Esophagus squamous epithelium (tissue), 5 donors: ENCODE data around the gene PIGU. TPM values are rescaled to one million over a fixed set of nuclear protein-coding genes. Genes with fewer than 3 reads are reported as not detected.
"Not testable (repeated sequence)": the region's sequence is repeated elsewhere in the genome, so short reads cannot be mapped to it uniquely, and the experiment has no call there.

Experiments used
- DNase-seq: peaks from one replicate; lab custom pipeline; 2025; lab: John Stamatoyannopoulos, UW
- H3K27ac ChIP-seq, 4 donors: fragments of 200-600 bp; sonication (generic); one replicate each; pipeline ENCODE4 v1.5.1; 2016 to 2019; ENCODE audit warnings: mild to moderate bottlenecking in 1 of 4
- H3K27me3 ChIP-seq, 4 donors: fragments of 200-600 bp; sonication (generic); 1 replicate in 3 of 4; 2 replicates in 1 of 4; pipeline versions ENCODE4 v1.5.1 to v1.6.0; 2017 to 2021; ENCODE audit warnings: antibody characterized with exemption in 1 of 4
- H3K36me3 ChIP-seq, 3 donors: fragments of 200-600 bp; sonication (generic); one replicate each; pipeline ENCODE4 v1.5.1; 2016 to 2019
- H3K4me1 ChIP-seq, 3 donors: fragments of 200-600 bp; sonication (generic); one replicate each; pipeline ENCODE4 v1.5.1; 2017 to 2019
- H3K4me3 ChIP-seq, 4 donors: fragments of 200-600 bp; sonication (generic); 1 replicate in 3 of 4; 2 replicates in 1 of 4; pipeline ENCODE4 v1.5.1; 2016 to 2019; ENCODE audit warnings: mild to moderate bottlenecking in 2 of 4, moderate library complexity in 1 of 4
- H3K9me3 ChIP-seq, 3 donors: fragments of 200-600 bp; sonication (generic); one replicate each; pipeline ENCODE4 v1.5.1; 2016 to 2019
- POLR2A ChIP-seq, 4 donors: fragments of 450-650 bp; IDR thresholded peaks; one replicate each; pipeline ENCODE4 v1.6.1; 2017; ENCODE audit warnings: antibody characterized with exemption in 4 of 4, mild to moderate bottlenecking in 4 of 4, moderate library complexity in 3 of 4
- WGBS, 2 donors: methylation state at CpG; one replicate each; pipeline ENCODE4 v1.1.5; 2018; 5-methylcytosine and 5-hydroxymethylcytosine counted together
- intact Hi-C: fragments of 100-400 bp; cut with DNase I; formaldehyde crosslinking; loops from one replicate; pipeline ENCODE4 v1.15.0; 2022
- total RNA-seq, 4 donors: library from RNA; depleted of rRNA; stranded (reverse); fragments of >200 nt; gene quantifications; one replicate each; pipeline ENCODE4 v1.1.0, GENCODE V29; 2016
- TF ChIP-seq, protein P1 (sequence below), 6 experiments: fragments of 450-650 bp in 4 of 6; fragments of 200-600 bp in 2 of 6; sonication (generic) in 2 of 6; IDR thresholded peaks; one replicate each; pipeline ENCODE4 v1.5.1; 2016 to 2019; ENCODE audit warnings: antibody characterized with exemption in 6 of 6, mild to moderate bottlenecking in 4 of 6, moderate library complexity in 4 of 6
- donor health status: DM: yes; HTN: yes; CAD: no.

PIGU gene
- total RNA-seq, 4 donors from 2014 or later = 14.8 to 27.1 (median 17.6) TPM

DNA sequence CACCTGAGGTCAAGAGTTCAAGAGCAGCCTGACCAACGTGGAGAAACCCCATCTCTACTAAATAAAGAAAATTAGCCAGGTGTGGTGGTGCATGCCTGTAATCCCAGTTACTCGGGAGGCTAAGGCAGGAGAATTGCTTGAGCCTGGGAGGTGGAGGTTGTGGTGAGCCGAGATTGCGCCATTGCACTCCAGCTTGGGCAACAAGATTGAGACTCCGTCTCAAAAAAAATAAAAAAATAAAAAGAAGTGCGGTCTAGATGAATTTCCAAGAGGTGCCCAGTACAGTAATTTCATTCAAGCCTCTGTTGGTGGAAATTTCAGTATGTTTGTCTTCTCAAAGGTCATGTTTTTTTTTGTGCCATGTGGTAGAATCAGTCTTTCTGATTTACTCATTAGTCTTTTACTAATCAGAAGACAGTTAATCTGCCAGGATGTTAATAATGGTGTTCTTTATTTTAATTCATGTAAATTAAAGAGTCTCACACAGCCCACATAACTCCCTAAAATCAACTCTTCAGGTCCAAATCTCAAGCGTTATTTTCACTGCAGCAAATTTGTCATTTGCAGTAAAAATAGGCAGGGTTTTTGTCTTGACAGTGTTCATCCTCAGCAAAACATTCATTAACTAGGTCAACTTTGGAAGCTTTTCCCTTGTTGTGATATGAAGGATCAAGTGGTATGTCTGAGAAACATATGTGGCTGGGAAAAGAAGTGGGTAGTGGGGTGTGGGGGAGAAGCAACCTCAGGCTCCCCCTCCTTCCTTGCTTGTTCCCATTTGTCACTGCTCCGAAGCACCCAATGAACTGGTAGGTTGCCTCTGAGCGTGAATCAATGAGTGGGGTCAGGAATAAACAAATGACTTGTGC is 40.6 kb upstream of the PIGU start:
- H3K9me3 ChIP-seq = no peaks in the 10 kb centered on the region
- H3K36me3 ChIP-seq = peaks cover 0 to 93% (median 4%) of the 10 kb centered on the region in 3 donors
- H3K4me1 ChIP-seq = peaks cover 0 to 11% (median 0%) of the 10 kb centered on the region in 3 donors
- no peak overlapping the region for H3K4me3 ChIP-seq
- DNase-seq = no peak
- 76 to 78% methylated on average over 9 of the region's 9 CpGs for WGBS, 2 donors
- TF ChIP-seq, protein P1, sequence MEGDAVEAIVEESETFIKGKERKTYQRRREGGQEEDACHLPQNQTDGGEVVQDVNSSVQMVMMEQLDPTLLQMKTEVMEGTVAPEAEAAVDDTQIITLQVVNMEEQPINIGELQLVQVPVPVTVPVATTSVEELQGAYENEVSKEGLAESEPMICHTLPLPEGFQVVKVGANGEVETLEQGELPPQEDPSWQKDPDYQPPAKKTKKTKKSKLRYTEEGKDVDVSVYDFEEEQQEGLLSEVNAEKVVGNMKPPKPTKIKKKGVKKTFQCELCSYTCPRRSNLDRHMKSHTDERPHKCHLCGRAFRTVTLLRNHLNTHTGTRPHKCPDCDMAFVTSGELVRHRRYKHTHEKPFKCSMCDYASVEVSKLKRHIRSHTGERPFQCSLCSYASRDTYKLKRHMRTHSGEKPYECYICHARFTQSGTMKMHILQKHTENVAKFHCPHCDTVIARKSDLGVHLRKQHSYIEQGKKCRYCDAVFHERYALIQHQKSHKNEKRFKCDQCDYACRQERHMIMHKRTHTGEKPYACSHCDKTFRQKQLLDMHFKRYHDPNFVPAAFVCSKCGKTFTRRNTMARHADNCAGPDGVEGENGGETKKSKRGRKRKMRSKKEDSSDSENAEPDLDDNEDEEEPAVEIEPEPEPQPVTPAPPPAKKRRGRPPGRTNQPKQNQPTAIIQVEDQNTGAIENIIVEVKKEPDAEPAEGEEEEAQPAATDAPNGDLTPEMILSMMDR (IDR thresholded peaks at IDR 0.05) = no peak
- TF ChIP-seq POLR2A (IDR thresholded peaks at IDR 0.05) = no peak
- H3K27ac ChIP-seq = no peak overlapping the region
- no peaks in the 10 kb centered on the region for H3K27me3 ChIP-seq
- intact Hi-C loops = no loop called here

DNA sequence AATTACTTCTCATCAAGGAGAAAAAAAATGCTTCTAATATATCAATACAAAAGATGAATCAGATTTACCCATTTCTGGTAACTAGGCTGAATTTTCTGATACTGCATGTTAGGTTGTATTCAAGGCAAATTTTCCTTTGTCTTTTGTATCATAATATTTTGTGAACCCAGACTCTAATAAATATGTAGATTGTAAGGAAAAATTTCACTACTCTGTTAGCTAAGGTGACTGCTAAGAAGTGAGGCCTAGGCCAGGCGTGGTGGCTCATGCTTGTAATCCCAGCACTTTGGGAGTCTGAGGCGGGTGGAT is 40.0 kb upstream of the PIGU start:
- intact Hi-C loops = no loop called here
- Histone ChIP-seq H3K4me3 (no peak overlapping the region), H3K36me3 (peaks cover 0 to 93% (median 4%) of the 10 kb centered on the region in 3 donors), H3K4me1 (peaks cover 0 to 11% (median 0%) of the 10 kb centered on the region in 3 donors), H3K27me3 (no peaks in the 10 kb centered on the region), H3K9me3 (no peaks in the 10 kb centered on the region), H3K27ac (no peak overlapping the region)
- TF ChIP-seq, protein P1 (IDR thresholded peaks at IDR 0.05) = no peak
- no peak for TF ChIP-seq POLR2A (IDR thresholded peaks at IDR 0.05)
- no peak for DNase-seq
- 94 to 96% methylated on average over 2 of the region's 2 CpGs for WGBS, 2 donors

DNA sequence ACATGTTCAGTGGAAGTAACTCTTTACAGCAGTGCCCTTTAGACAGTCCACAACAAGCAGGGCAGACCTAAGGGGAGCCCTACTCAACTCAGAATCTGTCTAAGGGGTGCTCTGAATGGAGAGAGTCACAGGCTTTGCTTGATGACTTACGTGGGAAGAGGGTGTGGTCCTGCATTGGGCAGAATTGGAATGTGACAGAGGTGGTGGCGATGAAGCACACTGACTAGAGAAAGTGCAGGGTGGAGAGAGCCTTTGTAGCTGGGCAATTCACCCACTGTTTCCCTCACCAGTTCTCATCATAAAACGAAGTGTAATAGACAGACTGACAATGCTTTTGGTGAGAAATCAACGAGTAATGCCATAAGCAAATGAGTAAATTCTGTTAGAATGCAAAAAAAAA is 38.5 kb upstream of the PIGU start:
- TF ChIP-seq, protein P1 (IDR thresholded peaks at IDR 0.05) = no peak
- TF ChIP-seq POLR2A (IDR thresholded peaks at IDR 0.05) = no peak
- intact Hi-C loops = no loop called here

DNA sequence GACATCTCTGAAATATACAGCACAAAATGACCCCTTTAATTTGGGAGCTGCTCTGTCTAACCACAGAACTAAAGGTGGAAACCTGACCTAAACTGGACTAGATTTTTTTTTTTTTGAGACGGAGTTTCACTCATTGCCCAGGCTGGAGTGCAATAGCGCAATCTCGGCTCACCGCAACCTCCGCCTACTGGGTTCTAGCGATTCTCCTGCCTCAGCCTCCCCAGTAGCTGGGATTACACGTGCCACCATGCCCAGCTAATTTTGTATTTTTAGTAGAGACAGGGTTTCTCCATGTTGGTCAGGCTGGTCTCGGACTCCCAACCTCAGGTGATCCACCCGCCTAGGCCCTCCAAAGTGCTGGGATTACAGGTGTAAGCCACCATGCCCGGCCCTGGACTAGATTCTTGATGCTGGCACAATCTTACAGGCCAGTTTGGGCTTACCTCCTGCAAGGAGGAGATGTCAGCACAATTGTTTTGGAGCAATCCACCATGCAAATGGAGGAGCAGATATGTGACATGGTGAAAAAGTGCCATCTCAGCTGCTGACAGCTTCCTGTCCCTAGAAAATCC is 37.1 kb upstream of the PIGU start:
- peaks cover 0 to 76% (median 0%) of the 10 kb centered on the region in 3 donors for H3K36me3 ChIP-seq
- H3K27ac ChIP-seq = peak overlapping the region in 1 of 4 donors; percentile 7
- H3K9me3 ChIP-seq, DNase-seq, H3K27me3 ChIP-seq, intact Hi-C loops, H3K4me3 ChIP-seq: not testable (repeated sequence)
- 93 to 96% methylated on average over 9 to 10 of the region's 10 CpGs for WGBS, 2 donors
- H3K4me1 ChIP-seq = peaks cover 0 to 27% (median 6%) of the 10 kb centered on the region in 3 donors

More for the DNA sequence above, 38.5 kb upstream of the PIGU start:
- no peak overlapping the region for H3K4me3 ChIP-seq
- no peaks in the 10 kb centered on the region for H3K27me3 ChIP-seq
- 71 to 83% methylated on average over 4 of the region's 4 CpGs for WGBS, 2 donors
- no peak for DNase-seq
- peaks cover 0 to 14% (median 2%) of the 10 kb centered on the region in 3 donors for H3K4me1 ChIP-seq
- H3K36me3 ChIP-seq = peaks cover 0 to 89% (median 0%) of the 10 kb centered on the region in 3 donors
- H3K27ac ChIP-seq = no peak overlapping the region
- no peaks in the 10 kb centered on the region for H3K9me3 ChIP-seq

DNA sequence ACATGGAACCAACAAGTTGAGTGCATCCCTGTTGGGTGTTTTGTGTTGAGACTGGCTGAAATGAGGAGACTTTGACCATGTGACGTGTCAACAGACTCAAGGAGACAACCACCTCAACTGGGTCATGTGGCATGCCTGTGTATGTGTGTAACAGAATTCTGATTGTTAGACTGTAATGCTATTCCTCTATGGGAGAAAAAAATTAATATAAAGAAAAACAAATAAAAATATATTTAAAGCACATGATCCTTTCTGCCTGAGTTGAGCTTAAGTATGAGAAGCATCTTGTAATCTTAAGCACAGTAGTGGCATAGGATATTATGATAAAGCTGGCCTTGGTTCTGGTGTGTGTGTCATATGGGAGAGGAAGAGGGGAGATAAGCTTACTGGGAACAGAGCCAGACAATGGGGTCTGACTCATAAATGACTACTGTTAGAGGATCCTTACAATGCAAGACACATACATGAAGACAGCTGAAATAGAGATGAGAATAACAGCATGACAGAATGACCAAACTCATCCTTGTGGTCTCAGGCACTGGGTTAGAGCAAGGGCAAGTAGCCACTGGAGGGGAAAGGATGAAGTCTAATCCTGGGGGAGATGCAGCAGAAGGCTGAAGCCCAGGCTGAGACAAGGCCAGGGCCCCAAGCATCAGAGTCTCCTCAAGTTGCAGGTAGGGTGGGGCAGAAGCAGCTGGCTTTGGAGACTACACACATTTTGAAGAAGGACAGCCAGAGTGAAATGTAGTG is 36.5 kb upstream of the PIGU start:
- Histone ChIP-seq H3K27me3 (no peaks in the 10 kb centered on the region), H3K4me1 (peaks cover 6 to 33% (median 6%) of the 10 kb centered on the region in 3 donors), H3K4me3 (no peak overlapping the region), H3K27ac (peak overlapping the region in 1 of 4 donors; percentile 7), H3K36me3 (peaks cover 0 to 69% (median 0%) of the 10 kb centered on the region in 3 donors), H3K9me3 (no peaks in the 10 kb centered on the region)
- 100% methylated on average over 1 of the region's 1 CpG for WGBS, 2 donors
- DNase-seq = no peak
- TF ChIP-seq, protein P1 (IDR thresholded peaks at IDR 0.05) = no peak
- TF ChIP-seq POLR2A (IDR thresholded peaks at IDR 0.05) = no peak
- intact Hi-C loops = no loop called here
